ENCODE measurements around the gene TUFM.

Gene TUFM

DNA sequence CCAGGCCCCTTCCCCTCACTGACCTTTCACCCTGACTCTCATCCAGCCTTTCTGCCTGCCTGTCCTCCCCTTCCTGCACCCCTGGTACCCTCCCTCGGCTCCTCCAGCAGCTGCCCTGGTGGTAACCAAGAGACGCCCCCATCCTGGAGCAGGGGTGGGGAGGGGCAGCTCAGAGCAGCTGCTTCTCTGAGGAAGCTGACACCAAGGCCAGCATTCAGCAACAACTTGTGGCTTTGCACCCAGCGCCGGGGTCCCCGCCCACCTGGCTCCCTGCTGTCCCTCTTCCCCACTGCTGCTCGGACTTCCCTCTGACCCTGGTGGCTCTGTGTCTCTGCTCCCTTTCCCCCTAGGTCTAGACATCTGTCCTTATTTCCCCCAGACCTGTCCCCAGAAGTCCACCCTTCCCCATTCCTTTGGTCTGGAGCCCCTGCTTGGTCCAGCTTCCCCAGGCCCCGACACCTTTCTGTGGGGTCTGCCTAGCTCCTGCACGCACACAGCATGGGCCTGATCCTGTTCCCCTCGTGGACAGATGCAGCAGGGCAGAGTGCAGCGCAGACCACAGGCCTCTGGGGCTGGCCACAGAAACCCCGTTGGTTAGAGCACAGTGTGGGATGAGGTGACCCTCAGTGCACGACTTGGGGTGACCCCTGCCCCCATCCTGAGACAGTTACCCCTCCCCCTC is 31.0 kb upstream of the TUFM start:
- no peak for TF ChIP-seq CREB5 (CRISPR knock-in tag; IDR thresholded peaks at IDR 0.05; ENCODE audit: low read depth)
- TF ChIP-seq TCF4 (CRISPR knock-in tag; IDR thresholded peaks at IDR 0.05; ENCODE audit: borderline replicate concordance) = no peak
- no peak for TF ChIP-seq ZFP30 (CRISPR knock-in tag; IDR thresholded peaks at IDR 0.05)
- no peak for TF ChIP-seq SNAI2 (CRISPR knock-in tag; IDR thresholded peaks at IDR 0.05)
- TF ChIP-seq ZNF565 (CRISPR knock-in tag; conservative IDR thresholded peaks at IDR 0.05; ENCODE audit: low read depth) = no peak
- TF ChIP-seq ZFP3 (CRISPR knock-in tag; IDR thresholded peaks at IDR 0.05) = no peak
- no peak for TF ChIP-seq ZC3H10 (CRISPR knock-in tag; IDR thresholded peaks at IDR 0.05)
- no peak for TF ChIP-seq PPARA (CRISPR knock-in tag; IDR thresholded peaks at IDR 0.05; ENCODE audit: borderline replicate concordance)
- TF ChIP-seq, protein P1, sequence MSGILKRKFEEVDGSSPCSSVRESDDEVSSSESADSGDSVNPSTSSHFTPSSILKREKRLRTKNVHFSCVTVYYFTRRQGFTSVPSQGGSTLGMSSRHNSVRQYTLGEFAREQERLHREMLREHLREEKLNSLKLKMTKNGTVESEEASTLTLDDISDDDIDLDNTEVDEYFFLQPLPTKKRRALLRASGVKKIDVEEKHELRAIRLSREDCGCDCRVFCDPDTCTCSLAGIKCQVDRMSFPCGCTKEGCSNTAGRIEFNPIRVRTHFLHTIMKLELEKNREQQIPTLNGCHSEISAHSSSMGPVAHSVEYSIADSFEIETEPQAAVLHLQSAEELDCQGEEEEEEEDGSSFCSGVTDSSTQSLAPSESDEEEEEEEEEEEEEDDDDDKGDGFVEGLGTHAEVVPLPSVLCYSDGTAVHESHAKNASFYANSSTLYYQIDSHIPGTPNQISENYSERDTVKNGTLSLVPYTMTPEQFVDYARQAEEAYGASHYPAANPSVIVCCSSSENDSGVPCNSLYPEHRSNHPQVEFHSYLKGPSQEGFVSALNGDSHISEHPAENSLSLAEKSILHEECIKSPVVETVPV (CRISPR knock-in tag; IDR thresholded peaks at IDR 0.05) = no peak
- no peak for TF ChIP-seq OSR1 (CRISPR knock-in tag; IDR thresholded peaks at IDR 0.05)
- no peak for TF ChIP-seq RARB (CRISPR knock-in tag; IDR thresholded peaks at IDR 0.05)
- TF ChIP-seq ARNTL (CRISPR knock-in tag; IDR thresholded peaks at IDR 0.05; ENCODE audit: borderline replicate concordance, low read depth) = no peak
- no peak for ATAC-seq

- ATAC-seq = no peak
- TF ChIP-seq CREB5 (CRISPR knock-in tag; IDR thresholded peaks at IDR 0.05; ENCODE audit: low read depth) = no peak
- TF ChIP-seq ISL1 (CRISPR knock-in tag; IDR thresholded peaks at IDR 0.05) = no peak
- no peak for TF ChIP-seq PATZ1 (CRISPR knock-in tag; IDR thresholded peaks at IDR 0.05; ENCODE audit: borderline replicate concordance)
- TF ChIP-seq RARB (CRISPR knock-in tag; IDR thresholded peaks at IDR 0.05) = no peak
- no peak for TF ChIP-seq OSR1 (CRISPR knock-in tag; IDR thresholded peaks at IDR 0.05)
- no peak for TF ChIP-seq ZFP3 (CRISPR knock-in tag; IDR thresholded peaks at IDR 0.05)
- TF ChIP-seq ZNF565 (CRISPR knock-in tag; conservative IDR thresholded peaks at IDR 0.05; ENCODE audit: low read depth) = no peak
- no peak for TF ChIP-seq ZNF70 (CRISPR knock-in tag; IDR thresholded peaks at IDR 0.05)
- no peak for TF ChIP-seq TCF4 (CRISPR knock-in tag; IDR thresholded peaks at IDR 0.05; ENCODE audit: borderline replicate concordance)
- TF ChIP-seq, protein P1 (CRISPR knock-in tag; IDR thresholded peaks at IDR 0.05) = no peak
- no peak for TF ChIP-seq BACH2 (CRISPR knock-in tag; IDR thresholded peaks at IDR 0.05; ENCODE audit: borderline replicate concordance)
- no peak for TF ChIP-seq SNAI2 (CRISPR knock-in tag; IDR thresholded peaks at IDR 0.05)
Observed at GRCh38 chr16:28876019-28876659, 30.0 kb upstream of the TUFM start.

GRCh38 chr16:28875134-28876018 is 29.2 kb upstream of the TUFM start:
- TF ChIP-seq ZNF8 (CRISPR knock-in tag; IDR thresholded peaks at IDR 0.05) (no peak), ZFP3 (CRISPR knock-in tag; IDR thresholded peaks at IDR 0.05) (no peak), TOX (CRISPR knock-in tag; IDR thresholded peaks at IDR 0.05; ENCODE audit: borderline replicate concordance) (no peak), ZFP30 (CRISPR knock-in tag; IDR thresholded peaks at IDR 0.05) (no peak), PATZ1 (CRISPR knock-in tag; IDR thresholded peaks at IDR 0.05; ENCODE audit: borderline replicate concordance) (no peak), OSR1 (CRISPR knock-in tag; IDR thresholded peaks at IDR 0.05) (no peak)
- no peak for ATAC-seq

Data from SK-N-SH treated with all-trans-retinoic acid at 6 μM for 48 hours (cell line).